C1 segment of cervical spinal cord (tissue), 14 donors: ENCODE data around the gene NPY4R.
"Not testable (repeated sequence)": the region's sequence is repeated elsewhere in the genome, so short reads cannot be mapped to it uniquely, and the experiment has no call there.

ENCODE experiments used
- DNase-seq, 14 donors: peaks; one replicate each; lab custom pipeline; 2025; lab: John Stamatoyannopoulos, UW

NPY4R gene

GRCh38 chr10:46457071-46457470, 8.7 kb downstream of the NPY4R start:
- DNase-seq, result not testable (repeated sequence)

- DNase-seq, result not testable (repeated sequence)
These were observed 9.8 kb downstream of the NPY4R start for GRCh38 chr10:46455992-46456391.

DNA sequence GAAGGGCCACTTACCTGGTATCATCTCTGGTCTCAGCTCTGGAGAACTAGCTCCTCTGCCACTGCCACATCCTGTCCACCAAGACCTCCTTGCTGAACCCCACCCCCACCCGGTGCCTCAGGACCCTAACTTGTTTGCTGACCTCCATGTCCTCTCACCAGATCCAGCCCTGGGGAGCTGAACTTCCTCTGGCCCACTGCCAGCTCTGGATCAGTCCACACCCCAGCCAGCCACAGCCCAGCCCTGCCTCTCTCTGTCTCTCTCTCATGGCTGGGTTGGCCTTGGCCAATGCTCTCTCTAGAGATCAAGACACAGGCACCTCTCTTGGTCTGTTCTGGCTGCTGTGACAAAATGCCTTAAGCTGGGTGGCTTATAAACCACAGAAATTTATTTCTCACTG, 14.4 kb downstream of the NPY4R start:
- not testable (repeated sequence) for DNase-seq

- DNase-seq, result not testable (repeated sequence)
These were observed 14.9 kb downstream of the NPY4R start for GRCh38 chr10:46450829-46451228.

DNA sequence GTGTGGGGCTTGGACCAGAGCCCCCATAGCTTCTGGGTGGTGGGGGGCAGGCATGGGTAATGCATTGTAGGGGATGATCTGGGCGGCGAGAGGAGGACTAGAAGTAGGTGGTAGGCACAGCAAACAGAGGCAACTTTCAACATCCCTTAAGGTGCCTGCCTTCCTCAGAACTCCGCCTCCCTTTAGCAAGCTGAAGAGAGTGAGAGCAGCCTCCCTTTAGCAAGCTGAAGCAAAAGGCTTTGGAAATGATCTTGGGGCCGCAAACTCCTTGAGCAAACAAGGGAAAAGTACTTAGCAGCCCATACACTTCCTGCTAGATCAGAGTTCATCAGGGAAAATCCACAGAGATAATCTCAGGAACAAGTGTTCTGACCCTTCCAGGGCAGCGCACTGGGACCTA, 18.3 kb downstream of the NPY4R start:
- not testable (repeated sequence) for DNase-seq

GRCh38 chr10:46445389-46446122, 20.2 kb downstream of the NPY4R start:
- not testable (repeated sequence) for DNase-seq

DNA sequence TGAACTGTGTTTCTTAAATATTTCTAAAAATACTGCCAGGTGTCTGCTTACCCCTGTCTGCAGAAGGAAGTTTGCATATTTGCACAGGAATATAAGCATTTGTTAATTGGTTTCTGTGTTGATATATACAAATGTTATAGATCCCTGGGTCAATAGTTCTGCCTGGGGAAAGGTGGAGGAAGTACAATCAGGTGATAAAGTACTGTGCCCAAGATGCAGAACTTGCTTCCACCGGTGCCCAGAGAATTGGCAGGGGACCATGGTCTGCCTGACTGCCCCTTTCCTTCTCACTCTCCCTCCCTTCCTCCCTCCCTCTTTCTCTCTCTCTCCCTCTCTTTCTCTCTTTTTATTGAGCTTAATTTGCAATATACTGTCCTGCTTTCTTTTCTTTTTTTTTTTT, 22.3 kb downstream of the NPY4R start:
- DNase-seq, result not testable (repeated sequence)

- DNase-seq, result not testable (repeated sequence)
These were observed 23.0 kb downstream of the NPY4R start for GRCh38 chr10:46442706-46443275.

DNA sequence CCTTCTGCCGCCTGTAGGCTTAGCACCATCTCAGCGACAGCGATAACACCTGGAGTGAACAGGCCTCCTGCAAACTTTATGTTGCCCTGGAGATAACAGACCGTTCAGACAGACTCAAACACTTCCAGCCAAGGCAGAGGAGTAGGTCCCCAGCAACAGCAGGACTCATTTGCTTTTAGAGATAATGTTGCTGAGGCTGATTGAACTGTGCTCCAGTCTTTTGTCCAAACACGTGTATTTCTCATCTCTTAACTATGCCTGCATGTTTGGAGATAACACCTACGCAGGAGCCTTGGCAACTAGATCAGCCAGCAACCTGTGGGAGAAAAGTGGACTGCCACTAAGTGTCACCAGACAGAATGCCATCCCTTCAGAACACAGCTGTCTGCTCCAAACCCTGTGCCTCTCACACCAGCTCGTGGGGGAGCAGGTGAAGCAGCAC, 23.9 kb downstream of the NPY4R start:
- DNase-seq, result not testable (repeated sequence)

DNA sequence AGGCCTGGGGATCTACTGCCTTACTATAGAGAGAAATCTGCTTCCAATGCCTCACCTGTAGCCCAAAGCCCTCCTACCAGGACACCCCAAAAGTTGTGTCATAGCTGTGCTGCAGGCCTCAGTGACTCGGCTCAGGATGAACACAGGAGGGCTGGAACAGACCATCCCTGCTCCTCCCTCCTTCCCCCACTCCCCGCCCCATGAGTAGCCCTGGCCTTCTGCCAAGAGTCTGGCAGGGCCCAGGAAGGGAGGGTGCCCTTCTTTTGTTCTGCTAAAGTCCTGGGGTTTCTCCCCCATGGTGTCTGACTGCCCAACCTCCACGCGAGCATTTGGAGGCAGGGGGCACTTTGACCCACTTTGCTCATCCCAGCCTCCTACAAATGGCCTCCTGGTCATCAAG, 24.8 kb downstream of the NPY4R start:
- not testable (repeated sequence) for DNase-seq

- DNase-seq, result not testable (repeated sequence)
These were observed 42.2 kb downstream of the NPY4R start for GRCh38 chr10:46423550-46423949.

DNA sequence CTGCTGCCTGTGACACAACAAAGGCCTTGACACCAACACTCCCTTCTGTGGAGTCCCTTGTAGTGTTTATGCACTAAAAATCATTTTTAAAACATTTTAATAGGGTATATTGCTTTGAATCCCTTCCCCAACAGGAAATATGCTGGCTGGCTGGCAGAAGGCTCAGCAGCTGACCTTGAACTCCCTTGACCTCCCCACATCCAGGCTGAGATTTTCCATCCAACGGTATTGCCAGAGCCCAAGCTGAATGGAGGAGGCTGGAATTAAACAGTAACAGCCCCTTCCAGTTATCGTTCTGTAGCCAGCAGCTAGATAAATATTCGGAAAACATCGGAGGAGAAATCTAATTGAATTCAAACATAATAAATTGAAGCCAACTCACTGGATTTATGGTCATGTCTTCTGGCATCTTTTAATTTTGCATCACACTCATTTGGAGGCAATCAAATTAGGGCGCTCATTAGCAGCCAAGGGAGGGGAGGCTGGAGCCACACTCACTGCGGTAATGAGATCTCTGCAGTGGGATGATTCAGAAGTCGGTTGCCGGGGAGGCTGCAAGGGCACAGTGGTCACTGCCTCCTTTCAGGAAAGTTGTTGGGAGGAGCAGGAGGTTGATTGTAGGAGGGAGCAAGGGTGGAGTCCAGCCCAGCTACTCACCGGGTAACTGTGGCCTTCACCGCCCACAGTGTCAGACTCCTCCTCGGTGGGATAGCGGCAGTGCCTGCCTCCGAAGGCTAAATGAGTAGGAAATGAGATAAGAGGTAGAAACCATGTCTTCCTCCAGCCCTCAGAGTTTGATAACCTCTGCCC, 46.0 kb downstream of the NPY4R start:
- not testable (repeated sequence) for DNase-seq

DNA sequence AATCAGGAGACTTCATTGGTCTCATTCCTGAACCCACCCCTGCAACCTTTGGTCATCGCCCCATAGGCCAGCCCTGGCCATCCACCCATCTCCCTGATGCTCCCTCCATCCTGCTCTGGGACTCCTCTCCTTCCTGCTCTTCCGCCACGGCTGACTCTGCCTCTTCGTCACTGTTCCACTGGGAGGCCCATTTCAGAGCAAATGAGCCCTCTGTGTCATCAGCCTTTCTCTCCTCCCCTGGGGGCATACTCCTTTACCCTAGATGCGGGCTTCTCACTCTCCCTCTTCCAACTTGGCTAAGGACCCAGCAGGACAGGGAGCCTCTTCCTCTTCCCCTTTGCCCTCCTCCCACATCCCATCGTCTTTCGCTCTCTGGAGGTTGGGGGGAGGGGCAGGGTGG, 47.5 kb downstream of the NPY4R start:
- DNase-seq, result not testable (repeated sequence)

DNA sequence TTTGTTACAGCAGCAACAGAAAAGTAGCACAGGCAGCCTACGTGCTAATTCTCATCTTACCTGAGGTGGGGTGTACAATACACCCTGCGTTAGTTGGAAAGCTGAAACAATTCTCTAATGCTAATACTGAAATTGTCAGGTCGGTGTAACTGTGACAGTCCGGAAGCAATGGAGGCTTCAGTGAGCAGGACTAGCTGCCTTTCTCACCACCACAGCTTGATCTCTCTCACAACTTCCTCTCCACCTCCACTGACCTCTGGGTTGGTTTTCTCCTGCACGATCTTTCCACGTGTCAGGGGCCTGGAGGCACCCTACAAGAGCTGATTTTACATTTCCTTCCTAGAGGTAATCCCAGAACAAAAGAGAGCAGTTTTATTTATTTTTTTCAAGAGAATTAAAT, 50.5 kb downstream of the NPY4R start:
- DNase-seq, result not testable (repeated sequence)

- DNase-seq, result not testable (repeated sequence)
These were observed 53.1 kb downstream of the NPY4R start for GRCh38 chr10:46412665-46413064.

- DNase-seq, result not testable (repeated sequence)
These were observed 54.6 kb downstream of the NPY4R start for GRCh38 chr10:46411123-46411522.
